ENCODE measurements around the gene ALDH16A1.

The ALDH16A1 gene

DNA sequence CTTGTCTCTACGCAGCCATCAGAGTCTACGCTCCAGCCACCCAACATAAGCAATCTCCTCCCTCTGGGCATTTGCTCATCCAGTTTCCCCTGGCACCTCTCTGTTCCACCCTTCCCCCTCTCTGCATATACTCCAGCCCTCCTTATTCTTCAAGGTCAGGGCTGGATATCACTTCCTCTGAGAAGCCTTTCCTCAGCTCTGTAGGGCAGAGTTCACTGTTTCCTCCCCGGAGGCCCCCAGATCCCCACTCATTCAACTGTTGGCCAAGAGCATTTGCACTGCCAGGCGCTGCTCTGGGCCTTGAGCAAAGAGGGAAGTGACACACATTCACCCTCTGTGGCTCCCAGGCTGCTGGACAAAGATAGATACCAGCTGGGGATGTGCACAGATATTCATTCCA, 62.7 kb downstream of the ALDH16A1 start:
- Histone ChIP-seq H3K27ac (ENCODE audit: low read length) (no peak overlapping the region), H3K27me3 (ENCODE audit: control insufficient read depth, insufficient read depth, low read length) (no peaks in the 10 kb centered on the region), H3K9ac (ENCODE audit: low read length) (no peak overlapping the region), H3K4me1 (ENCODE audit: control insufficient read depth, low read depth, low read length) (no peaks in the 10 kb centered on the region), H3K4me3 (ENCODE audit: low read length) (no peak overlapping the region), H3K36me3 (ENCODE audit: control insufficient read depth, low read depth, low read length) (peaks cover 2% of the 10 kb centered on the region), H3K9me3 (ENCODE audit: control insufficient read depth, low read depth, low read length) (no peaks in the 10 kb centered on the region)

DNA sequence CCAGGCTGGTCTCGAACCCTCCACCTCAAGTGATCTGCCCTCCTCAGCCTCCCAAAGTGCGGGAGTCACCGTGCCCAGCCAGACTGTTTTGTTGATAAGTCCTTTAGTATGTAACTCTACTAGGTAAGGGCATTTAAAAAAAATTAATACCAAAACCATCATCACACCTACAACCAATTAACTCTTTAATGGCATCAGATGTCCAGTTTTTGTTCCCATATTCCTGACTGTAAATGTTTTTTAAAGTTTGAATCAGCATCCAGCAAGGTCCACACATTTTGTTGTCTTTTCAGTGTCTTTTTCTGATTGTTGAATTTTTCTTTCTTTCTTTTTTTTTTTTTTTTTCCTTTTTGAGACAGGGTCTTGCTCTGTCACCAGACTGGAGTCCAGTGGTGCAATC, 65.0 kb downstream of the ALDH16A1 start:
- H3K4me1 ChIP-seq (ENCODE audit: control insufficient read depth, low read depth, low read length) = no peaks in the 10 kb centered on the region
- no peak overlapping the region for H3K4me3 ChIP-seq (ENCODE audit: low read length)
- no peak overlapping the region for H3K9ac ChIP-seq (ENCODE audit: low read length)
- no peaks in the 10 kb centered on the region for H3K9me3 ChIP-seq (ENCODE audit: control insufficient read depth, low read depth, low read length)
- H3K36me3 ChIP-seq (ENCODE audit: control insufficient read depth, low read depth, low read length) = peaks cover 5% of the 10 kb centered on the region
- no peak overlapping the region for H3K27ac ChIP-seq (ENCODE audit: low read length)
- no peaks in the 10 kb centered on the region for H3K27me3 ChIP-seq (ENCODE audit: control insufficient read depth, insufficient read depth, low read length)

Measured in iPS-18a (cell line).